Stimulated activated CD8-positive, alpha-beta memory T cell treated with anti-CD3 and anti-CD28 coated beads, Interleukin-15, amount 100 ng/mL, for 4 hours (primary cell): ENCODE data around the gene EBLN2.

Experiments used
- DNase-seq, 2 donors: peaks; one replicate each; pipeline ENCODE4 v3.0.0-alpha.2; 2020; ENCODE audit warnings: low read depth in 2 of 2

The EBLN2 gene

GRCh38 chr3:73107215-73107614, 45.8 kb downstream of the EBLN2 start:
- no peak for DNase-seq

GRCh38 chr3:73107676-73108187, 46.3 kb downstream of the EBLN2 start:
- DNase-seq: no peak

- DNase-seq: no peak
Measured at GRCh38 chr3:73108750-73109149, 47.3 kb downstream of the EBLN2 start.

- no peak for DNase-seq
Measured at GRCh38 chr3:73110530-73110929, 49.1 kb downstream of the EBLN2 start.
